ENCODE measurements around the gene ITCH.

GRCh38 chr20:34516247-34517113 lies 153.4 kb downstream of the ITCH start, which contains the start of gene DYNLRB1:
- TF ChIP-seq TCF7L2 (IDR thresholded peaks at IDR 0.05; ENCODE audit: low read depth, low read length) (no peak), CREB1 (IDR thresholded peaks at IDR 0.05) (0 out of 2 replicates have a peak, but pooled peaks have one; percentile 37), CREB1 (CRISPR knock-in tag; IDR thresholded peaks at IDR 0.05) (no peak), PTBP1 (IDR thresholded peaks at IDR 0.05; ENCODE audit: low read depth, low read length) (no peak), EZH2 (IDR thresholded peaks at IDR 0.05; ENCODE audit: borderline replicate concordance, low read depth, low read length) (no peak), KLF13 (tag; IDR thresholded peaks at IDR 0.05; ENCODE audit: borderline replicate concordance, low read depth) (no peak)
- TF ChIP-seq, protein P1, sequence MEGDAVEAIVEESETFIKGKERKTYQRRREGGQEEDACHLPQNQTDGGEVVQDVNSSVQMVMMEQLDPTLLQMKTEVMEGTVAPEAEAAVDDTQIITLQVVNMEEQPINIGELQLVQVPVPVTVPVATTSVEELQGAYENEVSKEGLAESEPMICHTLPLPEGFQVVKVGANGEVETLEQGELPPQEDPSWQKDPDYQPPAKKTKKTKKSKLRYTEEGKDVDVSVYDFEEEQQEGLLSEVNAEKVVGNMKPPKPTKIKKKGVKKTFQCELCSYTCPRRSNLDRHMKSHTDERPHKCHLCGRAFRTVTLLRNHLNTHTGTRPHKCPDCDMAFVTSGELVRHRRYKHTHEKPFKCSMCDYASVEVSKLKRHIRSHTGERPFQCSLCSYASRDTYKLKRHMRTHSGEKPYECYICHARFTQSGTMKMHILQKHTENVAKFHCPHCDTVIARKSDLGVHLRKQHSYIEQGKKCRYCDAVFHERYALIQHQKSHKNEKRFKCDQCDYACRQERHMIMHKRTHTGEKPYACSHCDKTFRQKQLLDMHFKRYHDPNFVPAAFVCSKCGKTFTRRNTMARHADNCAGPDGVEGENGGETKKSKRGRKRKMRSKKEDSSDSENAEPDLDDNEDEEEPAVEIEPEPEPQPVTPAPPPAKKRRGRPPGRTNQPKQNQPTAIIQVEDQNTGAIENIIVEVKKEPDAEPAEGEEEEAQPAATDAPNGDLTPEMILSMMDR (IDR thresholded peaks at IDR 0.05 in 2 of 3, conservative IDR thresholded peaks at IDR 0.05 in 1 of 3; ENCODE audit: insufficient read depth in 2 of 3, low read depth in 1 of 3, low read length in 3 of 3) = no peak; a peak in 1 of 6 replicates
- TF ChIP-seq, protein P2, sequence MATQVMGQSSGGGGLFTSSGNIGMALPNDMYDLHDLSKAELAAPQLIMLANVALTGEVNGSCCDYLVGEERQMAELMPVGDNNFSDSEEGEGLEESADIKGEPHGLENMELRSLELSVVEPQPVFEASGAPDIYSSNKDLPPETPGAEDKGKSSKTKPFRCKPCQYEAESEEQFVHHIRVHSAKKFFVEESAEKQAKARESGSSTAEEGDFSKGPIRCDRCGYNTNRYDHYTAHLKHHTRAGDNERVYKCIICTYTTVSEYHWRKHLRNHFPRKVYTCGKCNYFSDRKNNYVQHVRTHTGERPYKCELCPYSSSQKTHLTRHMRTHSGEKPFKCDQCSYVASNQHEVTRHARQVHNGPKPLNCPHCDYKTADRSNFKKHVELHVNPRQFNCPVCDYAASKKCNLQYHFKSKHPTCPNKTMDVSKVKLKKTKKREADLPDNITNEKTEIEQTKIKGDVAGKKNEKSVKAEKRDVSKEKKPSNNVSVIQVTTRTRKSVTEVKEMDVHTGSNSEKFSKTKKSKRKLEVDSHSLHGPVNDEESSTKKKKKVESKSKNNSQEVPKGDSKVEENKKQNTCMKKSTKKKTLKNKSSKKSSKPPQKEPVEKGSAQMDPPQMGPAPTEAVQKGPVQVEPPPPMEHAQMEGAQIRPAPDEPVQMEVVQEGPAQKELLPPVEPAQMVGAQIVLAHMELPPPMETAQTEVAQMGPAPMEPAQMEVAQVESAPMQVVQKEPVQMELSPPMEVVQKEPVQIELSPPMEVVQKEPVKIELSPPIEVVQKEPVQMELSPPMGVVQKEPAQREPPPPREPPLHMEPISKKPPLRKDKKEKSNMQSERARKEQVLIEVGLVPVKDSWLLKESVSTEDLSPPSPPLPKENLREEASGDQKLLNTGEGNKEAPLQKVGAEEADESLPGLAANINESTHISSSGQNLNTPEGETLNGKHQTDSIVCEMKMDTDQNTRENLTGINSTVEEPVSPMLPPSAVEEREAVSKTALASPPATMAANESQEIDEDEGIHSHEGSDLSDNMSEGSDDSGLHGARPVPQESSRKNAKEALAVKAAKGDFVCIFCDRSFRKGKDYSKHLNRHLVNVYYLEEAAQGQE (IDR thresholded peaks at IDR 0.05; ENCODE audit: borderline replicate concordance) = no peak
- TF ChIP-seq, protein P2 (CRISPR knock-in tag; IDR thresholded peaks at IDR 0.05; ENCODE audit: low read depth) = no peak
- TF ChIP-seq, protein P3, sequence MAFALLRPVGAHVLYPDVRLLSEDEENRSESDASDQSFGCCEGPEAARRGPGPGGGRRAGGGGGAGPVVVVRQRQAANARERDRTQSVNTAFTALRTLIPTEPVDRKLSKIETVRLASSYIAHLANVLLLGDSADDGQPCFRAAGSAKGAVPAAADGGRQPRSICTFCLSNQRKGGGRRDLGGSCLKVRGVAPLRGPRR (CRISPR knock-in tag; IDR thresholded peaks at IDR 0.05) = no peak
